Anterior cingulate cortex (tissue), 58 donors: ENCODE results near the gene CCDC92.

Experiments used
- DNase-seq, 58 donors: peaks; one replicate each; lab custom pipeline; 2025; lab: John Stamatoyannopoulos, UW

CCDC92 gene

DNA sequence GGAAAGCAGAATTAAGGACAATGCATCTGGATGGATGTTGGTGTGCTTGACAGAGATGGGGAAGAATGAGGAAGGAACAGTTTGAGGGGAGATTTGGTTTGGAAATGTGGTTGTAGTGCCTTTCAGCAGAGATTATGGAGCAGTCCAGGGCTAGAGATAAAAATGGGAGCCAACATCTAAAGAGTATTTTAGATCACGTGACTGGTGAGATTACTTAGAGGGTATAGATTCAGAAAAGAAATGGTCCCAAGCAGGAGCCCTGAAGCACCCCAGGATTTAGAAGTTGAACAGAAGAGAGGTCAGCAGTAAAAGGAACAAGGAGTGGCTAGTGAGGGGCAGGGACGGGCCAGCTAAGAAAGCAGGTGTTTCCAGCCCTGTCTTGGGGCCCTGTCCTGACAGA lies 30.0 kb upstream of the CCDC92 start:
- no peak for DNase-seq

DNA sequence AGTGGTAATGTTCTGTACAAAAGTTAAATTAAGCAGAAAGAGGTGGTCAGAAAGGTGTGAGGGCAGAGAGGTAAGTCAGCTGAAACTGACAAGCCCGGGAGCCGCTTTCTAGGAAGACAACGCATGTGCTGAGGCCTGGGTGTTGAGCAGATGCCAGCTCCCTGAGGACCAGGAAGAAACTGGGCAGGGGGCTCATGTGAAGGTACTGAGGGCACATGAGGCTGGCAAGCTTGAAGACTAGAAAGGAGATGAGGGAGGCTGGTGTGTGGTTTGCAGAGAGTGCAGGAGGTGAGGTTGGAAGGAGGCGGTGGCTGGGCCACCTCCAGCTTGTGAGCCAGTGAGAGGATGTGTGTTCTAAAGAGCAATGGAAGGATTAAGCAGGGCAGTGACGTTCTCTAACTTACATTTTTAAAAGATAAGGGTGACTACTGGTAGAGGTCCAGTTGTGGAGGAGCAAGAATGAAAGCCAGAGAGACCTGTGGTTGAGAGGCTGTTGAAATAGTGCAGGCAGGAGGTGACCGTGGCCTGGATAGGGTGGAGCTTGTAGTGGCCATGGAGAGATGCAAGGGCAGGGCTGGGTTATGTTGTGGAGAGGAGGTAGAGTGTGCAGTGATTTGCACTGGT lies 29.5 kb upstream of the CCDC92 start:
- DNase-seq: no peak

DNA sequence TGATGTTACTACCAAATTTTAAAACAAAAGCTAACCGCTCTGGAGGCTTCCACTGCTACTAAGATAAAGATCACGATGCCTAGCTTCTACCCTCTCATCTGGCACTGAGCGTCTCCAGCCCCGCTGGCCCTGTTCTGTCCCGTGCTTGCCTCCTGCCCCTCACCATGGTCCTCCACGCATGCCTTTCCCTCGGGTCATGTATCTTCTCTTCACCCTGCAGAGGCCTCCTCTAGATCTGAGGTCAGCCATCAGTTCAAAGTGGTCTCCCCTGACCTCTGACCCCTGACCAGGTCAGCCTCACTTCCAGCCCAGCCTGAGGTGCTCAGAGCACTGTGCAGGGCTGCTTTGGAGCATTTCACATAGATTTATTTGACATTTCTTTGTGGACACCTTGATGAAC lies 28.7 kb upstream of the CCDC92 start:
- DNase-seq: no peak

DNA sequence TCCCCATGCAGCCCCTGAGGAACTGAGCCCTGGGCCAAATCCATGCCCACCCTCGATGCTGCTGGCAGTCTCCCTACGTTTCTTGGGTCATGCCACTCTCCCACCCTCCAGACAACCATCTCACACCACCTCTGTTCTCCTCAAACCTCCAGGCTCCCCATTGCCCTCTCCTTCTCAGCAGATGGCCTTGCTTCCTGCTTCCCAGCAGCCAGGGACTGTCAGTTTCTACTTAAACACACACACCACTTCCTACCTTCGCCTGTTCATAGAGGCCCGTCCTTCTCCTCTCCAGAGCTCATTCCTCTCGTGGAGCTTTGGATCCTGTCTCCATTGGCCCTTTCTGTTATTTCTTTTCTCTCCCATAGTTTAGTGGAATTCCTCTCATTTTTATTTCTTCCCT lies 27.5 kb upstream of the CCDC92 start:
- DNase-seq: no peak

DNA sequence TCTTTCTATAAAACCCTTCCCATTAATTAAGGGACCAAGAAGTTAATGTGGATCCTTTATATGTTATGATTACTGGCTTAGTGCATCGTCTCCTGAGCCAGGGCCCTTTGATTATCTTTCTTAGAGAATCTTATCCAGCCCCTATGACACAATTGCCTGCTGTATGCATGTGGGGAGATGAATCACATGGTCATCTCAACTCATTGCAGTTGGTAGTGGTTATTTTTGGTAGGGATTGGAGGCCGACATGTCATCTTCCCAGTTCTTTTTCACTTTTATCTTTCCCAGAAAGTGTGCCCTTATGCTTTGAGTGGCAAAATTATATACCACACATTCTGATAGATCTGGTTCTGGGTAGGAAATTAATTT lies 26.3 kb upstream of the CCDC92 start:
- DNase-seq: no peak

DNA sequence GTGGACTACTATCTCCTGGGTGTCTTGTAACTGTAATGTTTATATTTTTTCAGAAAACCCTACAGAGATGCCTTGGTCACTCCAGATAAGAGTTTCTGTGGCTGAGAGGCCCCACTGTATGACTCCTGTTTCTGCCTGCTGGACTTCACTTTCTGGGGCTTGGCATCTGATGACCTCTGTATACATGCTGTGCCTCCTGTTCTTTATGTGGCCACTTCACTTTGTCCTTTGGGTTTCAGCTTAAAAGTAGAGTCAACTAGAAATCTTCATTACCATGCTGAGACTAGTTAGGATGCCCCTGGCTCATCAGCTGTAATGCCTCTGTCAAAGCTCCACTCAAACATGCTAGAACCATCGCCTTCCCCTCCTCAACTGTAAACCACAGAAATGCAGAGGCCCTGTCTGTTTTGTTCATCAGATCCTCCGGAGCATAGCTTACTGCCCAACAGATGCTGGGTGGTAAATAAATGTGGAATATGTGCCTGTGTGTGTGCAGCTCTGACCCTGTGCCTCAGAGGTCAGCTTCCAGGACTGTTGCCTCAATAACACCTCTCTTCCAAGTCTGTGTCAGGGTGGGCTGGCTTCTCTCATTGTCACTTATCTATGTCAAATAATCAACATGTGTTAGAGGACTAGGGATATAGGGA lies 25.8 kb upstream of the CCDC92 start:
- no peak for DNase-seq

DNA sequence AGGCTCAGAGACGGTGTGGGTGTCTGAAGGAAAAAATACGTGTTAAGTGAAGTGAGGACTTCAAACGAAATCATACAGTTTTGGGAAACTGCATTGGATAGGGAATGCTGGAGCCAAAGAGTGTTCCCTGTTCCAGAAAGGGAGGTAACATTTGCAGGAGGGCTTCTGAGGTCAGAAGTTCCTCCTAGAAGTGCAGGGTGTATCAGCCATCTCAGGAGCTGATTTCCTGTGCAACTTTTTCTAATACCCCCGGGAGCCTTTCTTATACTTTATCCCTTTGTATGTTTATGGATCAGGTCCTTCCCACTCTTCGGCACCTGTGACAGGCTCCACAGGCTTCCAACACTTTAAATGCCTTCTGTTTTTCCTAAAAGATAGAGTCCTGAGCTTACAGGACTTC lies 25.3 kb upstream of the CCDC92 start:
- DNase-seq: no peak

DNA sequence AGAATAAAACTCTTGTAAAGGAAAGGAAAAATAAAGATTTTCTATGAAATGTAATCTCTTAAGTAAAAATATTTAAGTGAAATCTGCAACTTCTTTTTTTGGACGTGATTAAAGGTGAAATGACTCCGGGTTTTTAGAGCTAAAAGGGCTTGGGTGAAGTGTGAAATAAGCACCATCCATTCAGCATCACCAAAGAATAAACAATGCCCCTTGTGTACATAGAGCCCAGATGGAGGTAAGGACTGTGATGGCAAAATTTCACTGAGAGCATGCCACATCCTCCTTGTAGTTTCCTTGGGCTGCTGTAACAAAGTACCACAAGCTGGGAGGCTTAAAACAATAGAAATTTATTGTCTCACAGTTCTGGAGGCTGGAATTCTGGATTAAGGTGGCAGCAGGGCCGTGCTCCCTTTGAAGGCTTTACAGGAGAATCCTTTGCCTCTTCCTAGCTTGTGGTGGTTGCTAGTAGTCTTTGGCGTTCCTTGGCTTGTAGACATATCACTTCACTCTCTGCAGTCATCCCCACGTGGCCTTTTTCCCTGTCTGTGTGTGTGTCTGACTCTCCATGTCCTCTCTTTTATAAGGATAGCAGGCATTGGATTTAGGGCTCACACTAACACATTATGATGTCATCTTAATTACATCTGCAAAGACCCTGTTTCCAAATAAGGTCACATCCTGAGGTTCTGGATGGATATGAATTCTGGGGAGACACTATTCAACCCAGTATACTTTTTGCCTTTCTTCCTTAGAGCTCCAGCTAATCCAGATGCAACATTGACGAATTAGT lies 24.6 kb upstream of the CCDC92 start:
- DNase-seq: peak in 2 of 58 donors; percentile 17 to 21

DNA sequence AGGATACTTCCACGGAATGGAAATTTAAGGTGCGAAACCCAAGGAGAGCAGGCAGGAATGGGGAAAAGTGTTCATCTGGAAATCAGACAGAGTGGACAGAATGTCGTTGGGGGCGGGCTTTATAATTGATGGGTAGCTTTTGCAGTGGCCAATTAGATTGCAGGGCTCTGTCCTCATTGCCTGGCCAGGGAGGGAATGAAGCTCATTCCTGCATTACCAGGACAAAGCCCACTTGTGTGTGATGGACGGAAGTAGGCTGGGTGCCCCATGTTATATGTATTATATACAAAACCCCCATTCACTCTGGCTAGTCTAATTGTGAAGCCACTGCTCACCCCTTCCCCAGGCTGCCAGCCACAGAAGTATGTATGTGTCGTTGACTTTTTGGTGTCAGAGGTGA lies 23.9 kb upstream of the CCDC92 start:
- DNase-seq: peak in 32 of 58 donors; percentile 11 to 81 (median 53)

DNA sequence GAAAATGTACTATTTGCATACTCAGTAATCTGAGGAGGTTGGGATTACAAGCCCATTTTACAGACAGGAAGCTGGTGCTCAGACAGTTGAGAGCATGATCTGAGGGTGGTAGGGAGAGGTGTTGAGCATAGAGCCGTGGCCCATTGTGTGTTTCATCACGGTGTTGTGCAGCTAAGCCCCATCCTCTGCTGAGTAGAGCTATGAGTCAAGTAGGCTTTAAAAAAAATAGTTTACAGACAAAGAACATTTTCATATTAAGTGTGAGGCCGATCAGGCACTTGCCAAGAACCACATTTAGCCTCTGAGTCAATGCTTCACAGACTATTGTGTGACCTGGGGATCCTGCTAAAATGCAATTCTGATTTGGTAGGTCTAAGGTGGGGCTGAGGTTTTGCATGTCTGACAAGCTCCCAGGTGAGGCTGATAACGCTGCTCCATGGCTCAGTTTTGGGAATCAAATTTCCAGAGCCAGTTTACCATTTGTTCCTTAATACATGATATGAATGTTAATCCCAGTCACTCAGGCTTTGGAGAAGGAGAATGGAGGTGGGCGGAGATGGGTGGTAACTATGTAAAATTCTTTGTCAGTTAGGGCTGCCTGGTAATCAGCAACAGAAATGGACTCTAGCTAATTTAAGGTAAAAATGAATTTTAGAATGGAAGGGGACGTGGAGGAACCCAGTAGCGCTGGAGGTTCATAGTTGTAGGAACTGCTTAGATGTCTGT lies 22.6 kb upstream of the CCDC92 start:
- no peak for DNase-seq

DNA sequence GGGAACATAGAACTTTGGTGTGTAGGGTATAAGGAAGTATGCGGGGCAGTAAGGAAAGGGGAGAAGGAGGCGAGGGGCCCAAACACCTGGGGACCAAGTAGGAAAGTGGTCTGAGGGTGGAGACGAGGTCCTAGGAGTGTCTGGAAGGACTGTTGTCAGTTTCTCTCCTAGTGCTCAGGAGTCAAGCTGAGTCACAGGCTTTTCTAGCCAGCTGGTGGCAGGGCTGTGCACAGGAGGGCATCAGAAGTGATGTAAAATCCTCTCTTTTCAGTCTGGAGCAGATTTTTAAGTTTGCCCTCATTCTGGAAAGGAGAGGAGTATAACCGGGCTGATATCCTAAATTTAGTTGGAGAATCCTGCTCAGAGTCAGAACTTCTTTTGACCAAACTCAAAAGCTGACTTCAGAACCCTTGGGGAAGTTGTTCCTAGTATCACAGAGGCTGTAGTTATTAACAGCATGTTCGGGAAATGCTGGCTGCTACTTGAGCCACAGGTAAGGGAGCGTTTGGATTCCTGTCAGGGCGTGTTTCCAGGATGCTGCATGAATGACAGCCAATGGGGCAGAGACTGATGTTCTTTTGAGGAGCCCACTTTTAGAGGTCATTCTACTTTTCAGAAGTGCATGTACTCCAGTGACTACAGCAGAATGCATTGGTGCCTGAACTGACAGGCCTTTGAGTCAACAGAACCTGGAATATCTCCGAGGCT lies 19.6 kb upstream of the CCDC92 start:
- no peak for DNase-seq

DNA sequence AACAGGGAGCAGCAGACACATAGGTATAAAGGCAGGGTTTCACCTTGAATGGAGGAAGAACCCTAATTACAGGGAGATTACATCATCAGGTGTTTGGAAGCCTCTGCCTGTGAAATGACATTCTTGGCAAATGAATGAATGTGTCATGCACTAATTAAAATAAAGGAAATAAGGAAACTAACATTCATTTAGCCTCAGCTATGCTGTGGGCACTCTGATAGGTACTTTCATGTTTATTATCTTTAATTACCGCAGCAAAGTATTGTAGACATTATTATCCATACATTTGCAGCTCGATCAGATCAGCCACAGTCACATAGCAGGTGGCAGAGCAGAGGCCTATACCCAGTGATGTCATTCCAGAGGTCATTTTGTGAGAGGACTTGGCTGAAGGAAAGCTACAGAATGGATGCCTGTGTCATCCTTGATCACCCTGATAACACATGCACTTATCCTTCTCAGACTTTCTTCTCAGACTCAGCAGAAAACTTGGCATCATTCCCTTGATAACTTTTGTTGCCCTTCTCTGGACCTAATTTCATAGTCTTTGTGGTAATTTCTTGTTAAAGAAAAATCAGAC lies 18.8 kb upstream of the CCDC92 start:
- DNase-seq: no peak

DNA sequence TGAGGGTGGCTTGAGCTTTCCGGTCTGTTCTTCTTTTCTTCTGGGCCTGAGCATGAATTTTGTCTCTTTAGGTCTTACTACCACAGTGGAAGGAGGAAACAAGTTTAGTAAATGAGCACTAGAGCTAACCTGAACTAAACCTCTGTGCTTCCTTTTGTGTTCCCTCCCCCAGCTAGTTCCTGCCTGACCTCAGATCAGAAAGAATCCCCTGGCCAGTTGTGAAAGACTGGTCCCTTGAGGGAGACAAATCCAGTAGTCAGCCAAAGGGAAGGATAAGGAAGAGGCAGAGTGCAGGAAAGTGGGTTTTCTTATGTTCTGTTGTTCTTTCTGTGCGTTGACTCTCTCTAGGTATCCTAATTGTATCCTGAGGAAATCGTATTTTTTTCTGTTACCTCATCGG lies 17.9 kb upstream of the CCDC92 start:
- DNase-seq: no peak

DNA sequence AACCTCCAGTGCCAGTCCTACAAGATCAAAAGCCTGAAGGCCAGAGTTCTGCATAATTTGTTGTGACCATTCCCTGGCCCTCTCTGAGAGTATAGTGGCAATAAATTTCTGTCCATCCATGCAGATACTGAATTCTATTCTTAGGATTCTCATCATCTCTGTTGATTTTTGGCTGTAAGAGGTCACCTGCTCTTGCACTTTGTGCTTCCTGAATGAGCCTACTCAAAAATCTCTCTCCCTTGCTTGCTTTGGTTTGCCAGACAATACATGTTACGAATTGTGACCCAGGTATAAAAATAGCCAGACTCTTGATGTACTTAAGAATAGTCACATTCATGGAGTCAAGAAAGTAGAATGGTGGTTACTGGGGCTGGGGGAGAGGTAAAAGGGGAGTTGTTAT lies 17.1 kb upstream of the CCDC92 start:
- DNase-seq: no peak

DNA sequence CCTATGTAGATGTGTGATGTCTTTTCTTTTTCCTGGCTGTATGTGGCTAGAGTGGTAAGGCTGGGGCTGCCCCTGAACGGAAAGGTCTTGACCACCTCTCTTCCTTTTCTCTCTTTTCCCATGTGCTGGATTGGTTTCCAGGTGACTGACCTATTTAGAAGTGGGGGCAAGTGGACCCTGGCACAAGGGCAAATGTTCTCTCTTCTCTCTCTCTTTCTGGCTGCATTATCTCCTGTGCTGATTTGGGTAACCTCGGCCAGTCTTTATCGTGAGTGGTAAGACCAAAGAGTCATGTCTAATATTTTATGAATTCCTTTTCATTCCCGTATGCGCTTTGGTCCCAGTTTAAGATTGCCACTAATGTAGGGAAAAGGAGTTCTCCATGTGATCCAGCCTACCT lies 16.5 kb upstream of the CCDC92 start:
- no peak for DNase-seq

DNA sequence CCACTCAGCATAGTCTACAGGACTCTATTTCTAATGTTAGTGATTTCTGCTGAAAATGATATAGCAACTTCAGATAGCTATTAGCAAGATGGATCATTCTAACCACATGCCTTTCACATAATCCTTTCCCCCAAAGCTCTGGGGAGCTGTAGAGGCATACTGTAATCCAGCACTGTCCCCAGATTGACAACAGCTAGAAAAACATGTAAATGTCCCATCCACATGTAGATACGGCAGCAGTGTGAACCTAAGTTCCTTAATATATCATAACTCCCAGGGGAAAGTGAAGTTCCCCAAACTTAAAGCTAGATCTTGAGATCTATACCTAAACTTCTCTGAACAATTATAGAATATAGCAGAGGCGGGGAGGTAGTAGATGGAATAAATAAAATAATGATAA lies 14.4 kb upstream of the CCDC92 start:
- no peak for DNase-seq

DNA sequence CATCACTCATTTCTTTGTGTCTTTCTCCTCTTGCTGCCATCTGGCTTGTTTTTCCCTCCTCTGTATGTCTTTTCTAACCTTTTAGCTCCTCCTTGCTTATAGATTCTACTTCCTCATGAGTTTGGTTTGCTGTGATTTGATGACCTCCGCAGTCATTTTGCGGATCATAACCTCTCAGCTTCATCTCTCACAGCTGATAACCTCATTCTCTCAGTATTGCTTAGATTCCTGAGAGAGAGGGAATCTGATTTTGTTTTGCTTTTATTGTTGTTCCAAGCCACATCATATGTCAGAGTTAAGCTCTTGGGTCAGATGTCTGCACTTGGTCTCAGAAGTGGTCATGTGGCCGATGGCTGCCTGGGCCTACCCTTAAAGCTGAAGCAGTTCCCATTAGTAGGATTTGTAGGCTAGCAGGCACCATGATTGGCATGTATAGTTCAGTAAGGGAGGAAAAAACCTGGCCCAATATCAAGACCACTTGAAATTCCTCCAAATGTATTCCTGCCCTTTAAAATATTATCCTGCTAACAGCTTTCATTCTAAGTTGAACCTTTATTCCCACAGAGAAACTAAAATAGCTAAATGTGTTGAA lies 13.8 kb upstream of the CCDC92 start:
- no peak for DNase-seq

DNA sequence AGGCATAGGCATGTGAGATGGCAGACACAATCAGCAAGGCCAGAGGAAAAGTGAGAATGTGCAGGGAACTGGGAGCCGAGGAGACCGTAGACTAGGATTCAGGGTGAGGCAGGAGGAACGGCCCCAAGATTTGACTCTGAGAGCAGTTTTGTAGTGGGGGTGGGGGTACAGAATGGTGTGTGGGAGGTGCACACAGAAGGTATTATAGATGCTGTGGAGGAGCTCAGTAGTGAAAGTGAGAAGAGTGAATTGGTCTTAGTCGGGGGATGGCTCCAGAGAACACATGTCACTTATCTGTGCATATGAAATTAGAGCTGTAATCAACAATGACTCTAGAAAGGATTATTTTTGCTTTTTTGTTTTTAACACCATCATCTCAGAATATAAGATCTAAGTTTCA lies 12.3 kb upstream of the CCDC92 start:
- peak in 2 of 58 donors; percentile 11 to 20 for DNase-seq

DNA sequence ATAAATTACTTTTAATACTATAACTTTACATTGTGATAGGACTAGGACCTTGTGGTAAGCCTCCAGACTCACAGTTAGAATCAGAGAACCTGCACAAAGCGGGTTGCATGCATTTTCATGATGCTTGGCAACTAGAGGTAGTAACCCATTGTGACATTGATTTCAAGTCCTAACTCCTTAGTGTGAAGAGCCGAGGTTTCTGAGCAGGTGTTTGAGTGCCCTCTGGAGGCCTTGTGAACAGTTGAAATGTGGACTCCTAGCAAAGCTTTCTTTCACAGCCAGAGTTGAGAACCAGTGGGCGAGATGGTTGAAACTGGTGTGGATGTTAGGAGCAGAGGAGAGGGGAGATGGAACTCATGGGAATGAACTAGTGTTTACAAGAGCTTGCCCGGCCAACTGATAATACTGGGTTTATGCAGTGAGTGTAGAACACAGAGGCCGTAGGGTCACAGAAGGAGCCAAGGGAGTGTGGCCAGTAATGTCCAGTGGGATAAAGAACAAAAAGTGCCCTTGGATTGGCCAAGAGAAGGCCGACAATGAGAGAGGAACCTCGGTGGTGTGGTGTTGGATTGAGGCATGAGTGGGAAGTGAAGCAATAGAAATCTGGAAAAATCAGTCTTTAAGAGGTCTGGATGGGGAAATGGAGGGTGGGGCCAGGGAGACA lies 11.3 kb upstream of the CCDC92 start:
- peak in 25 of 58 donors; percentile 9 to 66 (median 32) for DNase-seq
